HEK293 (cell line): ENCODE results near the gene HID1.

Experiments used
- CTCF ChIA-PET: fragments of 350-600 bp; formaldehyde crosslinking; extraction: SDS; loops from one replicate; lab custom pipeline; 2021; ENCODE audit warnings: antibody characterized with exemption; lab: Yijun Ruan, JAX
- POLR2A ChIA-PET: fragments of 300-600 bp; formaldehyde crosslinking; extraction: SDS; loops from one replicate; lab custom pipeline; 2020; ENCODE audit warnings: antibody characterized with exemption, inconsistent platforms; lab: Yijun Ruan, JAX
- H3K27ac ChIP-seq: fragments of 200-500 bp; sonication (Bioruptor generic); 2 replicates; pipeline ENCODE4 v1.5.1; 2014; ENCODE audit warnings: low read depth, low read length, control low read depth, inconsistent platforms; ENCODE audit errors: extremely low read depth
- H3K36me3 ChIP-seq, 2 experiments: fragments of 200-500 bp in 1 of 2; sonication (Bioruptor generic) in 1 of 2; 1 replicate in 1 of 2; 2 replicates in 1 of 2; pipeline ENCODE4 v1.5.1; 2014 to 2017; ENCODE audit warnings: inconsistent platforms in 2 of 2, low read length in 2 of 2; ENCODE audit not compliant: control insufficient read depth in 2 of 2, insufficient read depth in 1 of 2
- H3K4me1 ChIP-seq: fragments of 200-500 bp; sonication (Bioruptor generic); 2 replicates; pipeline ENCODE4 v1.5.1; 2014; ENCODE audit warnings: mild to moderate bottlenecking, low read length, inconsistent platforms; ENCODE audit not compliant: control insufficient read depth, insufficient read depth
- H3K4me3 ChIP-seq: 2 replicates; pipeline ENCODE4 v1.5.1; 2011; ENCODE audit warnings: low read depth, mild to moderate bottlenecking, control low read depth, low read length, moderate library complexity
- H3K9me3 ChIP-seq: fragments of 200-500 bp; sonication (Bioruptor generic); 2 replicates; pipeline ENCODE4 v1.5.1; 2014; ENCODE audit warnings: low read depth, low read length, inconsistent platforms; ENCODE audit not compliant: control insufficient read depth, insufficient read depth
- ATF2 ChIP-seq: fragments of 450-650 bp; formaldehyde crosslinking; IDR thresholded peaks from 2 replicates; pipeline ENCODE4 v1.5.1; 2016; ENCODE audit warnings: missing biosample characterization, missing genetic modification characterization, low read depth
- GLIS2 ChIP-seq: fragments of 450-650 bp; formaldehyde crosslinking; IDR thresholded peaks from 2 replicates; pipeline ENCODE4 v1.5.1; 2016; ENCODE audit warnings: missing biosample characterization, missing genetic modification characterization
- KLF1 ChIP-seq: fragments of 450-650 bp; formaldehyde crosslinking; IDR thresholded peaks from 2 replicates; pipeline ENCODE4 v1.5.1; 2016; ENCODE audit warnings: missing biosample characterization, missing genetic modification characterization
- MEIS1 ChIP-seq: sonication (generic); formaldehyde crosslinking; IDR thresholded peaks from 2 replicates; pipeline ENCODE4 v1.8.1; 2022; ENCODE audit warnings: missing genetic modification reagents, mild to moderate bottlenecking, borderline replicate concordance
- PRDM1 ChIP-seq: fragments of 450-650 bp; formaldehyde crosslinking; IDR thresholded peaks from 2 replicates; pipeline ENCODE4; 2016; ENCODE audit warnings: missing biosample characterization, missing genetic modification characterization
- PRDM6 ChIP-seq: fragments of 450-650 bp; formaldehyde crosslinking; IDR thresholded peaks from 2 replicates; pipeline ENCODE4 v1.5.1; 2017; ENCODE audit warnings: missing biosample characterization, missing genetic modification characterization
- YY2 ChIP-seq: fragments of 450-650 bp; formaldehyde crosslinking; IDR thresholded peaks from 2 replicates; pipeline ENCODE4 v1.5.1; 2016; ENCODE audit warnings: missing biosample characterization, missing genetic modification characterization
- ZBTB21 ChIP-seq: fragments of 450-650 bp; formaldehyde crosslinking; IDR thresholded peaks from 2 replicates; pipeline ENCODE4 v1.5.1; 2017; ENCODE audit warnings: missing biosample characterization, missing genetic modification characterization
- ZFP3 ChIP-seq: fragments of 450-650 bp; formaldehyde crosslinking; IDR thresholded peaks from 2 replicates; pipeline ENCODE4 v1.5.1; 2016; ENCODE audit warnings: low read depth, missing biosample characterization, missing genetic modification characterization
- ZNF211 ChIP-seq: fragments of 450-650 bp; formaldehyde crosslinking; IDR thresholded peaks from 2 replicates; pipeline ENCODE4 v1.5.1; 2016; ENCODE audit warnings: low read depth, missing biosample characterization, missing genetic modification characterization
- ZNF391 ChIP-seq: fragments of 450-650 bp; formaldehyde crosslinking; IDR thresholded peaks from 2 replicates; pipeline ENCODE4 v1.5.1; 2016; ENCODE audit warnings: low read depth, missing biosample characterization, missing genetic modification characterization, borderline replicate concordance
- ZNF398 ChIP-seq: fragments of 450-650 bp; formaldehyde crosslinking; IDR thresholded peaks from 2 replicates; pipeline ENCODE4 v1.5.1; 2017; ENCODE audit warnings: missing biosample characterization, missing genetic modification characterization
- ZNF488 ChIP-seq: fragments of 450-650 bp; formaldehyde crosslinking; IDR thresholded peaks from 2 replicates; pipeline ENCODE4 v1.5.1; 2016; ENCODE audit warnings: missing biosample characterization, missing genetic modification characterization
- ZNF501 ChIP-seq: fragments of 450-650 bp; formaldehyde crosslinking; IDR thresholded peaks from 2 replicates; pipeline ENCODE4 v1.5.1; 2016; ENCODE audit warnings: missing biosample characterization, missing genetic modification characterization
- ZNF529 ChIP-seq: fragments of 450-650 bp; formaldehyde crosslinking; IDR thresholded peaks from 2 replicates; pipeline ENCODE4 v1.5.1; 2017; ENCODE audit warnings: missing genetic modification characterization, missing biosample characterization; ENCODE audit not compliant: insufficient replicate concordance
- ZNF664 ChIP-seq: fragments of 450-650 bp; formaldehyde crosslinking; IDR thresholded peaks from 2 replicates; pipeline ENCODE4 v1.5.1; 2016; ENCODE audit warnings: missing biosample characterization, missing genetic modification characterization
- ZNF792 ChIP-seq: fragments of 450-650 bp; formaldehyde crosslinking; IDR thresholded peaks from 2 replicates; pipeline ENCODE4 v1.5.1; 2016; ENCODE audit warnings: missing biosample characterization, missing genetic modification characterization

Gene HID1

GRCh38 chr17:74995847-74996246 lies 23.3 kb upstream of the HID1 start:
- no peak for TF ChIP-seq ZNF398 (tag by site-specific recombination)
- no peak for TF ChIP-seq ZFP3 (tag by site-specific recombination)
- TF ChIP-seq PRDM1 (tag by site-specific recombination): no peak
- TF ChIP-seq ZNF792 (tag by site-specific recombination): no peak
- TF ChIP-seq ZNF501 (tag by site-specific recombination): no peak
- TF ChIP-seq ZNF664 (tag by site-specific recombination): peak; percentile 63; the same call in 1 of the 2 replicates
- peak; percentile 80 for TF ChIP-seq PRDM6
- no peak for TF ChIP-seq MEIS1 (CRISPR knock-in tag)
- TF ChIP-seq ZNF488: no peak
- TF ChIP-seq GLIS2 (tag by site-specific recombination): no peak
- no peak for TF ChIP-seq YY2 (tag by site-specific recombination)
- TF ChIP-seq ZNF529 (tag by site-specific recombination): no peak
- TF ChIP-seq ZNF211: no peak
- TF ChIP-seq KLF1: no peak
- TF ChIP-seq, all 188 proteins: peak for 2
- POLR2A ChIA-PET: interaction anchor here (1.4 kb wide), 1 partner anchor 17 kb away, joined by 5 read pairs; the partner anchor contains the start of gene MRPL58
- CTCF ChIA-PET: interaction anchor here (2.7 kb wide), 1 partner anchor 8 kb away, joined by 8 read pairs; the partner anchor contains the start of gene CDR2L

GRCh38 chr17:74994440-74994839 lies 21.9 kb upstream of the HID1 start:
- H3K27ac ChIP-seq: no peak overlapping the region
- no peak overlapping the region for H3K4me3 ChIP-seq
- H3K9me3 ChIP-seq: no peaks in the 10 kb centered on the region
- ChIA-PET POLR2A (interaction anchor here (0.6 to 1.5 kb wide), 4 partner anchors 12 to 129 kb away, joined by 3 to 5 read pairs (median 4); no protein-coding TSS in a partner anchor), CTCF (interaction anchor here (0.6 to 3.8 kb wide), 7 partner anchors 9 to 419 kb away, joined by 3 to 18 read pairs (median 4); no protein-coding TSS in a partner anchor)
- peaks cover 0 to 9% of the 10 kb centered on the region in 2 experiments; a peak in 2 of 3 replicates for H3K36me3 ChIP-seq
- TF ChIP-seq ZNF391 (tag by site-specific recombination) (no peak), ATF2 (tag by site-specific recombination) (no peak), ZBTB21 (tag by site-specific recombination) (no peak)
- H3K4me1 ChIP-seq: no peaks in the 10 kb centered on the region

More at GRCh38 chr17:74995847-74996246, 23.3 kb upstream of the HID1 start:
- Histone ChIP-seq H3K4me1 (no peaks in the 10 kb centered on the region), H3K27ac (no peak overlapping the region), H3K36me3 (peaks cover 8 to 11% of the 10 kb centered on the region in 2 experiments; a peak in 2 of 3 replicates), H3K9me3 (no peaks in the 10 kb centered on the region), H3K4me3 (no peak overlapping the region)
